ENCODE measurements around the gene ATG7.

DNA sequence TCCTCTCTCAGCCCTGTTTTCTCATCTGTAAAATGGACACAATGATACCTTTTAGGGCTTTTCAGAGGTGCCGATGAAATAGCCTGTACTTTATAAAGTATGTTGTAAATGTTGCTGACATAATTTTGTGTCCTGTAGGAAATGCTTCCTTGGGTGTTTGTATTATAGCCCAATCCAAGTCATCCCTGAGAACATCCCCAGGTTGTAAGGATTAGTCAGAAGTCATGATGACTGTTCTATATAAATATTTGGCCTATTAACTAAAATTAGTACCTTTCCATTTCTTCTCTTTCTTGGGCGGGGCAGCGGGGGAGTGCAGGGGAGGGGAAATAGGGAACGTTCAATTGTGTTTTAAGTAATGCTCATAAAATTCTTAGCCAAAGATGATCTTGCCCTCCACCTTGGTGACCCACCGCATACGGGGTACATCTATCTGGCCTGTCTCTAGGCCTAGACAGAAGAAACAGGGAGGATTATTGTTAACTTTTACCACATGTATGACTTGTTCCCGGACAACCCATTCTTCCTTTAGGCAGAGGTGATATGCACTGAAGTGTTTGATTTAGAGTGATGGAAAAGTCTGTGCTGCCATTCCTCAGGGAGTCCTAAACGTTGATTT, 250.9 kb downstream of the ATG7 start:
- TF ChIP-seq TSHZ1 (tag by site-specific recombination; IDR thresholded peaks at IDR 0.05; ENCODE audit: borderline replicate concordance) (no peak), CTCF (tag by site-specific recombination; IDR thresholded peaks at IDR 0.05) (no peak), ZBTB20 (tag by site-specific recombination; IDR thresholded peaks at IDR 0.05) (no peak), ZNF629 (tag by site-specific recombination; IDR thresholded peaks at IDR 0.05) (no peak), EGR2 (tag by site-specific recombination; IDR thresholded peaks at IDR 0.05; ENCODE audit: low read depth) (no peak), SP3 (tag by site-specific recombination; IDR thresholded peaks at IDR 0.05) (no peak), ZNF302 (tag by site-specific recombination; IDR thresholded peaks at IDR 0.05; ENCODE audit: low read depth) (no peak), ZNF10 (tag by site-specific recombination; IDR thresholded peaks at IDR 0.05) (no peak), ZNF416 (tag by site-specific recombination; IDR thresholded peaks at IDR 0.05) (no peak), KLF7 (tag by site-specific recombination; IDR thresholded peaks at IDR 0.05; ENCODE audit: borderline replicate concordance) (no peak), REST (tag by site-specific recombination; IDR thresholded peaks at IDR 0.05) (no peak), MZF1 (tag by site-specific recombination; IDR thresholded peaks at IDR 0.05; ENCODE audit: borderline replicate concordance) (no peak), ZBTB1 (tag by site-specific recombination; IDR thresholded peaks at IDR 0.05) (no peak)
